Testis (tissue), 2 donors: ENCODE data around the gene UQCRH.

Experiments
- CTCF ChIP-seq, 3 experiments: fragments of 450-650 bp in 2 of 3; fragments of 200-600 bp in 1 of 3; sonication (generic) in 1 of 3; IDR thresholded peaks; one replicate each; pipeline ENCODE4 v1.5.1; 2016 to 2019; ENCODE audit warnings: antibody characterized with exemption in 3 of 3, mild to moderate bottlenecking in 2 of 3, moderate library complexity in 1 of 3
- POLR2A ChIP-seq: fragments of 450-650 bp; IDR thresholded peaks from one replicate; pipeline ENCODE4 v1.6.1; 2017; ENCODE audit warnings: antibody characterized with exemption, mild to moderate bottlenecking, moderate library complexity

GRCh38 chr1:46340404-46341221 is 37.1 kb downstream of the UQCRH start, which contains the start of gene NSUN4:
- TF ChIP-seq POLR2A, result peak; percentile 32
- TF ChIP-seq CTCF (IDR thresholded peaks at IDR 0.05), result peak; percentile 56 to 62 (median 58)
